ENCODE data around the gene SOX6. TPM values are rescaled to one million over a fixed set of nuclear protein-coding genes. Genes with fewer than 3 reads are reported as not detected.

Gene SOX6
- total RNA-seq, 4 donors from 2014 or later, result 17.9 to 27.9 (median 23.3) TPM

- intact Hi-C loops (cut with DNase I), result no loop called here
- Histone ChIP-seq H3K27me3 (no peaks in the 10 kb centered on the region), H3K36me3 (no peaks in the 10 kb centered on the region), H3K9me3 (no peaks in the 10 kb centered on the region), H3K4me1 (no peaks in the 10 kb centered on the region), H3K27ac (no peak overlapping the region), H3K4me3 (replicated peaks in 1 of 3) (no peak overlapping the region)
- TF ChIP-seq, protein P1, sequence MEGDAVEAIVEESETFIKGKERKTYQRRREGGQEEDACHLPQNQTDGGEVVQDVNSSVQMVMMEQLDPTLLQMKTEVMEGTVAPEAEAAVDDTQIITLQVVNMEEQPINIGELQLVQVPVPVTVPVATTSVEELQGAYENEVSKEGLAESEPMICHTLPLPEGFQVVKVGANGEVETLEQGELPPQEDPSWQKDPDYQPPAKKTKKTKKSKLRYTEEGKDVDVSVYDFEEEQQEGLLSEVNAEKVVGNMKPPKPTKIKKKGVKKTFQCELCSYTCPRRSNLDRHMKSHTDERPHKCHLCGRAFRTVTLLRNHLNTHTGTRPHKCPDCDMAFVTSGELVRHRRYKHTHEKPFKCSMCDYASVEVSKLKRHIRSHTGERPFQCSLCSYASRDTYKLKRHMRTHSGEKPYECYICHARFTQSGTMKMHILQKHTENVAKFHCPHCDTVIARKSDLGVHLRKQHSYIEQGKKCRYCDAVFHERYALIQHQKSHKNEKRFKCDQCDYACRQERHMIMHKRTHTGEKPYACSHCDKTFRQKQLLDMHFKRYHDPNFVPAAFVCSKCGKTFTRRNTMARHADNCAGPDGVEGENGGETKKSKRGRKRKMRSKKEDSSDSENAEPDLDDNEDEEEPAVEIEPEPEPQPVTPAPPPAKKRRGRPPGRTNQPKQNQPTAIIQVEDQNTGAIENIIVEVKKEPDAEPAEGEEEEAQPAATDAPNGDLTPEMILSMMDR (IDR thresholded peaks at IDR 0.05), result no peak
- no peak for TF ChIP-seq POLR2A (IDR thresholded peaks at IDR 0.05)
- DNase-seq, result no peak
These were observed 76.8 kb downstream of the SOX6 start for GRCh38 chr11:16279524-16279923.

GRCh38 chr11:16278979-16279378, 77.4 kb downstream of the SOX6 start:
- H3K4me3 ChIP-seq (replicated peaks in 1 of 3), result no peak overlapping the region
- WGBS, 2 donors, result 63 to 73% methylated on average over 1 of the region's 1 CpG
- no peak for TF ChIP-seq POLR2A (IDR thresholded peaks at IDR 0.05)
- TF ChIP-seq, protein P1 (IDR thresholded peaks at IDR 0.05), result no peak

GRCh38 chr11:16278273-16278672, 78.1 kb downstream of the SOX6 start:
- TF ChIP-seq, protein P1 (IDR thresholded peaks at IDR 0.05), result no peak
- TF ChIP-seq POLR2A (IDR thresholded peaks at IDR 0.05), result no peak
- H3K4me1 ChIP-seq, result no peaks in the 10 kb centered on the region
- no peaks in the 10 kb centered on the region for H3K27me3 ChIP-seq
- H3K4me3 ChIP-seq (replicated peaks in 1 of 3), result no peak overlapping the region
- no peaks in the 10 kb centered on the region for H3K9me3 ChIP-seq
- H3K27ac ChIP-seq, result no peak overlapping the region
- no peak for DNase-seq
- no peaks in the 10 kb centered on the region for H3K36me3 ChIP-seq
- 96 to 97% methylated on average over 2 of the region's 2 CpGs for WGBS, 2 donors
- intact Hi-C loops (cut with DNase I), result no loop called here

More at GRCh38 chr11:16278979-16279378, 77.4 kb downstream of the SOX6 start:
- no peaks in the 10 kb centered on the region for H3K4me1 ChIP-seq
- H3K9me3 ChIP-seq, result no peaks in the 10 kb centered on the region
- DNase-seq, result no peak
- no peak overlapping the region for H3K27ac ChIP-seq
- H3K36me3 ChIP-seq, result no peaks in the 10 kb centered on the region
- no peaks in the 10 kb centered on the region for H3K27me3 ChIP-seq
- intact Hi-C loops (cut with DNase I), result no loop called here

- H3K4me1 ChIP-seq, result no peaks in the 10 kb centered on the region
- no peak overlapping the region for H3K4me3 ChIP-seq (replicated peaks in 1 of 3)
- no peak overlapping the region for H3K27ac ChIP-seq
- no peaks in the 10 kb centered on the region for H3K9me3 ChIP-seq
- TF ChIP-seq POLR2A (IDR thresholded peaks at IDR 0.05), result no peak
- TF ChIP-seq, protein P1 (IDR thresholded peaks at IDR 0.05), result no peak
- no peaks in the 10 kb centered on the region for H3K27me3 ChIP-seq
- DNase-seq, result no peak
- intact Hi-C loops (cut with DNase I), result no loop called here
- no peaks in the 10 kb centered on the region for H3K36me3 ChIP-seq
- WGBS, 2 donors, result 87 to 98% methylated on average over 2 of the region's 2 CpGs
These were observed 80.1 kb downstream of the SOX6 start for GRCh38 chr11:16276251-16276650.

DNA sequence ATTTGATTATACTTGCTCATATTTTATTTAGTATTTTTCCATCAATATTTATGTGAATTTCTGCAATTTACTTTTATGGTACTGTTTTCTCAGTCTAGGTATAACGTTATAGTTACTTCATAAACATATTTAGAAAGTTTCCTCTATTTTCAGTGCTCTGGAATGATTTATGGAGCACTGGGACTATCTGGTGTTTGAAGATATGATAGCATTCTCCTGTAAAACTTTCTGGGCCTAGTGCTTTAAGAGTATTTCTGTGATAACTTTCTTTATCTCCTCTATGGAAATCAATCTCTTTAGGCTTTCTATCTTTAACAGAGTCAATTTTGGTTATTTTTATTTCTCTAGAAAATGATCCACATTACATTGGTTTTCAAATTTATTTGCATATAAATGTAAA, 85.1 kb downstream of the SOX6 start:
- intact Hi-C loops (cut with DNase I), result no loop called here
- H3K27me3 ChIP-seq, result no peaks in the 10 kb centered on the region
- no peak overlapping the region for H3K4me3 ChIP-seq (replicated peaks in 1 of 3)
- H3K4me1 ChIP-seq, result no peaks in the 10 kb centered on the region
- no peaks in the 10 kb centered on the region for H3K9me3 ChIP-seq
- no peak for DNase-seq
- H3K27ac ChIP-seq, result no peak overlapping the region
- WGBS, 2 donors, result 73 to 86% methylated on average over 1 of the region's 1 CpG
- H3K36me3 ChIP-seq, result no peaks in the 10 kb centered on the region
- TF ChIP-seq POLR2A (IDR thresholded peaks at IDR 0.05), result no peak
- TF ChIP-seq, protein P1 (IDR thresholded peaks at IDR 0.05), result no peak
